GM19463 (cell line): ENCODE measurements around the gene ETV6.
"Not testable (repeated sequence)": the region's sequence is repeated elsewhere in the genome, so short reads cannot be mapped to it uniquely, and the experiment has no call there.

ENCODE experiments used
- ATAC-seq: cut with Tn5 transposase; IDR thresholded peaks from one replicate; pipeline ENCODE4 v1.9.1; 2021; ENCODE audit warnings: mild to moderate bottlenecking, moderate library complexity; ENCODE audit not compliant: unreplicated experiment

The ETV6 gene

DNA sequence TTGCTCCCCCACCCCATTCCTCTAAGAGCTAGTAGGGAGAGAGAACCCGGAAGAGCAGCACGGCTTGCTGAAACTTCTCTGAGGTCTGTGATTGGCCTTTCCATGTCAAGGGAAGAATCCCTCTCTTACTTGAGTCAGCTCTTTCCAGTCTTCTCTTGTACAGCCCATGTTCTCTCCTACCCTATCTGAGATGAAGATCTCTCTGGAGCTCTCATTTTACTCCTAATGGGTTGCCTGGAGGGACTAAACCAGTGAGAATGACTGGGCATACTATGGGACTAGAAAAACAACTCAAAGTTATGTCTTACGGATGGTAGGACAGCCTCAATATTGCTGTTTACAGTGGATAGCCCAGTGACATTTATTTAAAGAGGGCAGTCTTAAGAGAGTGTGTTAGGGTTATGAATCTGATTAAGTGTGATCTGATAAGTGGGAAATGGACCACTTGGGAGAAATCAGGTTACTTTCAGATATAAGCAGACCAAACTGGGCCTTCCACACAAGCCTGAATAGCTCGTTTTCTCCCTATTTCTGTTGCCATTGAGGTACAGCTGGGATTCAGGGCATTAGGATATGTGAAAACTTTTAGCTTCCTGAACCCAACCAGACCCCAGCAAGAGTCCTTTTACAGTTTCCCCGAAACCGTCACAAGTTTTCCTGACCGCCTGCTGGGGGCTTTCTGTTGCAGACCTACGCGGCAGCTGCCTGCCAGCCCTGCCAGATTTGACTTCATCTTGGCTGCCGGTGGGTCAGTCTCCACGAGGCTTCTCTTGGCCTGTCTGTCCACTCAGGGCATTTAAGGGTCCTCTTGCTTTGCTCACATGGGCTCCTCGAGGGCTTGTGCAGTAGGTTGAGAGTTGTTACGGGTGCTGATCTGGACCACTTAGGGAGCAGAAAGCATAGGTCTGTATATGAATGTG, 16.9 kb downstream of the ETV6 start:
- no peak for ATAC-seq

DNA sequence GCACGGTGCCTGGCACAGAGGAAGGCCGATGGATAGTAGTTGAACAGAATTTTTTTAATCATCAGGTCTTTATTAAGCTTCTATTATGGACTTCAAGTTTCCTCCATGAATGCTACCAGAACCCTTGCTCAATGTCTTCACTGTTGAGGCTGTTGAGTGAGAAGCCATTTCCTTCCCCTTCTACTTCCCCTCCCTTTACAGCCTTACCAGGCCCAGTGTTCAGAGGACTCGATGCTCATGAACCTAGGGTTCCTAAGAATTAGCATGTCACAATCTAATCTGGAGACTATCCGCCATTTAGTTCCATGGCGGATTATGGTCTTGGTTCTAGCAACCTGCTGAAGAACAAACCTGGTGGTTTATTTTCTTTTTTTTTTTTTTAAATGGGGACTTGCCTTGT, 17.7 kb downstream of the ETV6 start:
- ATAC-seq, result no peak

DNA sequence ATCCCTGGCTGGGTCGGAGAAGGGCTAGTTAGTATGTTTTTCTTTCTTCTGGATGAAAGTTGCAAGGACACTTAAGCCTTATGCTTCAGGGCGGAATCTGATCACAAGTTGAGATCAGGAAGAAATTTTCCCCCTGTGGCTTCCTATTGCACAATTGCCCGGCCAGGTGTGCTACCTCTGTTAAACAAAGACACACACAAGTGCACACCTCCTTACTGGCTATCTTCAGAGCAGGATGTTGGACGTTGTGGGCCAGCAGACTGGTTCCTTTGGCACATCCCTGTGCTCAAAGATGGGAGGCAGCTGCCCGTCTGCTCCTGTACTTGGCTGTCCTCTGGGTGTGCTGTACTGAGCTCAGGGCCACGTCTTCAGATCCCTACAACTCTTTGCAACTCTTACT, 19.1 kb downstream of the ETV6 start:
- no peak for ATAC-seq

DNA sequence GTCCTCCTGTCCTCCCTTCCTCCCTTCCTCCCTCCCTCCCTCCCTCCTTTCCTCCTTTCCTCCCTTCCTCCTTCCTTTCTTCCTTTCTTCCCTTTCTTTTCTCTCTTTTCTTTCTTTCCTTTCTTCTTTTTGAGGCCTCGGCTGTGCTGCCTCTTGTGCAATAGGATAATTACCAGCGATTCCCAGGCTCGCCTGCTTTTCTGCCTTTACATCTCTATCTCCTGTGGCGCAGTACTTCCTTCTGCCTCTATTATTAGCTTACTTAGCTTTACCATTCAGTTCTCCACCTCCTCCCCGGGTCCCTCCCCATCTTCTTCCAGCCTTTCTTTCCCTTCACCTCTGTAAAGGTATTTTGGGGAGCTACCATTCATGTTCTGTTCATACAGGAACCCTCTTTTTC, 19.9 kb downstream of the ETV6 start:
- ATAC-seq, result no peak

DNA sequence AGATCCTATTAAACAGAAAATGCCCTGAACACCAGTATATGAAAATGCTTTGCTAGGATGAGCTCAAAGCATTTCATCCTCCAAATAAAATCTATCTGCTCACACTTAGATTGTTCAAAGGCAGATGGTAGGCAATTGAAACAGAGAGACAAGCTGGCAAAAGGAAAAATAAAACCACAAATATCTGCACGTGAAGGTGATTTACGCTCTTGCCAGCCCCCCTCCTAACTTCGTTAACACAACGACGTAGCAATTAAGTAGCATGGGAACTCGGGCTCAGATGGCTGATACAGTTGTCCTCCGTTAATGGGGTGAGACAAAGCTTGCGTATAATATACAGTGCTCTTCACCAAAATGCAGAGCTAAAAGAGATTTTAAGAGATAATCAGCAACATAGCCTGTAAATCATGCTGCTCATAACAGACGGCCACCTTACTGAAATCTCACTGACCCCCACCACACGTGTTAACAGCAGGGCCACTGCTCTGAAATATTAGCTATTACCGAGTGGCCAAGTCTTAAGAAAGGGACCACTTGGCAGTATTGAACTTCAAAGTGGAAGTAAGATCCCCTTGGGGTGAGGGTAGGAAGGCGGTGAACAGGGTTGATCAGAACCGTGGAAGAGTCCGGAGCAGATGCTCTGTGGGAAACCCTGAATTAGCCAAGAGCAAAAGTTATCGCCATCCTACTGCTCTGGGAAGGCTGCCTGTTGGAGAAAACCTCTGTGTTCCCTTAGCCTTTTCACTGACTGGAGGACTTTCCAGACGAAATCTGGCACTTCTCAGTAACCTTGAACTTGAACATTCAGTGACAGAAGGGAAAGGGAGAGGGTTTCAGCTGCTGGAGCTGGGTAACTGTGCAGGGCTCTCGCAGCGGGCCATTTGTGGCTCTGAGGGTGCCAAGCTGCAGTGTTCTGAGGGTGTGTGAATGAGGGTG, 23.1 kb downstream of the ETV6 start:
- no peak for ATAC-seq

DNA sequence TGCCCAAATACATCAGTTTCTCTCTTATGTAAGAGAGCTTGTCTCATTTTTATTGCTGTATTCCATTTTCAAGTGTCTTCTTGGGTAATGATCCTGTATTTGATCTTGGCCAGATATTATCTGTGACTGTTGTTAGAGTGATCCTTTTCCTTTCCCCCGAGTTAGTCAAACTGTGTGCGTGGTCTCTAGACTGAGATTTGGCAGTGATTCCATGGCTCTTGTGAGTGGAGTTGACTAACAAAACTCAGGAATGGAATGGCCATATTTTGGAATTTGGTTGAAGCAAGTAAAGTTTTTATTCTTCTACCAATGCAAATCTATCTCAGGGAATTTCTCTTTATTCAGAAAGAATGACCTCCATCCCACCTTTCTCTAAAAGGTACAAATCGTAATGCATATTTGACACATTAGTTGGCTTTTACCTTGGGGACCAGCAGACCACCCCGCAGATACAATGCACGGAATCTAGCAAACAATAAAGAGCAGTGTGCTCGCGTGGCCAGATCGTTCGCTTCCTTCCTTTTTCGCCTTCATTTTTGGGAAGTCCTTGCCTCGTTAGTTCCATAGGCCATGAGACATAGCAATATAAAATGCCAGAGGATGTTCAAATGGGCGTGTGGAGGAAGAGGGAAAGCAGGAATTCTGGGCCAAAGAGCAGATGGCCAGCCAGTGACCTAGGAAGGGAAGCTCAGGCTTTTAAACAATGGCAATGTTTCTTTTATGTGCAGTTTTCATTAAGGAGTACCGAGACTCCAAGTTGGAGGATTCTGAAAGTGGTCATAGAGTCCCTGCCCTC, 24.4 kb downstream of the ETV6 start:
- no peak for ATAC-seq

DNA sequence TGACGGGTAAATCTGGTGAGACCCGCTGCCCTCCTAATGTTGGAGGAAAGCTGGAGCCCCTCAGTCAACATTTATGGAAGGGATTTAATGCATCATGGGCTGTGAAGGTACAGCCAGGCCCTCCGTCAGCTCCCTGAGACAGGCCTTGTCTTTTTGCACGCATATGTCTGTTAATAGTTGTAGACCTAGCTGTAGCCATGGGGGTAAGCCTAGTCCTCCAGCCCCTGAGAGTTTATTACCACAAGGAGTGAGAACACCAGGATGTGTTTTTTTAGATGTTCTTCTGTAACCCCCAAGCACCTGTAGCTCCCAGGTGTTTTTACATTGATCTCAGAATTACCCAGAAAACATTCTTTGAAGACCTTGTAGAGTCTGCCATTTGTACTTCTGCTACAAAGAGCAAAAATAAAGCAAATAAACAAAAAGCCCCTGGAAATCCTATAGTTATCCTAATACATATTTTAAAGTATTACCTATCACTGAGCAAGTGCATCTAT, 25.5 kb downstream of the ETV6 start:
- ATAC-seq, result no peak

GRCh38 chr12:11676052-11676451, 26.6 kb downstream of the ETV6 start:
- no peak for ATAC-seq

- ATAC-seq, result no peak
These were observed 27.6 kb downstream of the ETV6 start for GRCh38 chr12:11677093-11677492.

DNA sequence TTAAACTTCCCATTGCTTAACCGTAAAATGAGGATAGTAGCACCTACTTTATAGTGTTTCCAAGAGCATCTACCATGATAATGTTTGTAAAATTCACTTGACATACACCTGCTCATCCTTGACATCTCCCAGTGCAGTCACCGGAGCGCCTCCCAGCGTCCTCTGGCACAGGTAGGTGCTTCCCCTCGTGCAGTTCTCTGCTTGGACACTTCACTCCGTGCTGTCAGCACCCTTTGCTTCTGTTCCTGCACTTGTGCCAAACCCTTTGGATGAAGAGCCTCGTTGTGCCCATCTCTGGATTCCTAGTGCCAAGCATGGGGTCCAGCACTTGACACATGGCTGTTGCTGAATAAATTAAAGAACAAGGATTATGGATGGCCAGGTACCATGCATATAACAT, 28.3 kb downstream of the ETV6 start:
- no peak for ATAC-seq

GRCh38 chr12:11678781-11679180, 29.3 kb downstream of the ETV6 start:
- no peak for ATAC-seq

- ATAC-seq, result no peak
These were observed 31.7 kb downstream of the ETV6 start for GRCh38 chr12:11681207-11681606.

DNA sequence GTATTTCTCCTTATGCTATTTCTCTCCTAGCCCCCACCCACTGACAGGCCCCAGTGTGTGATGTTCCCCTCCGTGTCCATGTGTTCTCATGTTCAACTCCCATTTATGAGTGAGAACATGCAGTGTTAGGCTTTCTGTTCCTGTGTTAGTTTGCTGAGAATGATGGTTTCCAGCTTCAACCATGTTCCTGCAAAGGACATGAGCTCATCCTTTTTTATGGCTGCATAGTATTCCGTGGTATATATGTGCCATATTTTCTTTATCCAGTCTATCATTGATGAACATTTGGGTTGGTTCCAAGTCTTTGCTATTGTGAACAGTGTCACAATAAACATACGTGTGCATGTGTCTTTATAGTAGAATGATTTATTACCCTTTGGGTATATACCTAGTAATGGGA, 32.2 kb downstream of the ETV6 start:
- ATAC-seq, result not testable (repeated sequence)

DNA sequence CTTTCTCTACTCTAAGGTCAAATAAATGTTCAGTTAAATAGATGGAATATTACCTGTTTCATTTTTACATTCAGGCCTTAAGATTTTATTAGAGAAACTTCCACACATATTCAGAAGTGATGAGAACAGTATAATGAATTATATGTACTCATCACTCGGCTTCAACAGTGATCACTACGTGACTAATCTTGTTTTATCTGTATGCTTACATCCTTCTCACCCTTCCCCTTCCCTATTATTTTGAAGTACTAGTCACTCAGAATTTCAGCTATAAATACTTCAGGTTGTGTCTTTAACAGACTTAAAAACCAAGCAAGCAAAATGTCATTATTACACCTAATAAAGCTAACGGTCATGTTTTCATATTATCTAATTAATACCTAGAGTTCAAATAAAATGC, 34.9 kb downstream of the ETV6 start:
- ATAC-seq, result no peak

DNA sequence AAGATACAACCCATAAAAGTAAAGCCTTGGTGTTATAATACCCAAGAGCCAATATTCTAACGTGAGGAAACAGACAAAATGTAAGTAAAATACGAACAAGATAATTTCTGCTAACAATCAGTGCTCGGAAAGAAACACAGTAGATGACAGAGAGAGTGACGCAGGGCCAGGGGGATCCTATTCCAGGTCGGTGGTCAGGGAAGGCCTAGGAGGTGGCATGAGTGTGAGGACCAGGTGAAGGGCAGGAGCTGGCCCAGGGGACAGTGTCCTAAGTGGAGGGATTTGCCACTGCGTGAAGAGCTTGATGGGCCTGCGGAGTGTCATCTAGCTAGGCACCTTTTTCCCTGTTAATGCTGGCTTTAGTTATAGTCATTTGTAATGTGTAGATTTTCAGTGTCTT, 35.3 kb downstream of the ETV6 start:
- no peak for ATAC-seq

GRCh38 chr12:11685316-11685715, 35.8 kb downstream of the ETV6 start:
- ATAC-seq, result no peak

GRCh38 chr12:11685716-11686115, 36.2 kb downstream of the ETV6 start:
- ATAC-seq, result no peak

DNA sequence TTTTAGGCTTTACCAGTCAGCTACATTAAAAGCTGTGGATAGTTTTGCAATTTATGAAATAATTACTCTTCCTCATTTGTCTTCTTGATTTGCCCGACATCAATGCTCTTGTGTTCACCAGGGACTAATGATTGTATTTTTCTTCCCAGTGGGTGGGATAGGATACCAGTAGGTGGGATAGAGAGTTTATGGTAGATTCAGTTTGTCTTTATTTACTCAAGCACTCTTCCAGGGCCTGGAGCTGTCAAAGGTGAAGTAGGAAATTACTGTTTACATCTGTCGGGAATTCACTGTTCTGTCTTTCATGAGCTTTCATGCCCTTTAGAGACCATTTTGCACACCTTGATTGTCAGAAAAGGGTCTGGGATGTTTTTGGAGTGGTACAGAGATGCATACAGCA, 36.6 kb downstream of the ETV6 start:
- ATAC-seq, result no peak

DNA sequence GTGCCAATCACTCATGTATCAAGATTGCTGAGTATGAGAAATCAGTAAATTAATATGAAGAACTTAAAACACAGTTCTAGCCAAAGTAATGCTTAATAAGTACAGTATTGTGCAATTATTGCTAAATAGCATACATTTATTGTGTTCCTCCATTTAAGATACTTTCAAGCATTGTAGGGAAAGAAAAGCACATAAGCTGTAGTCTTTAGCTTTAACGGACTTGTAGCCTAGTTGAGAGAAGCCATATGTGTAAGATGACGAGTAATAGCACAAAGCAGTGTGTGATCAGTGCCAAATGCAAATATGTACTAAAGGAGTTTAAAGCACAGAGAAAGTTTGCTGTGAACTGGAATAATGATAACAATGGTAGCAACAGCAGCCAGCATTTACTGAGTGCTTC, 38.1 kb downstream of the ETV6 start:
- no peak for ATAC-seq

DNA sequence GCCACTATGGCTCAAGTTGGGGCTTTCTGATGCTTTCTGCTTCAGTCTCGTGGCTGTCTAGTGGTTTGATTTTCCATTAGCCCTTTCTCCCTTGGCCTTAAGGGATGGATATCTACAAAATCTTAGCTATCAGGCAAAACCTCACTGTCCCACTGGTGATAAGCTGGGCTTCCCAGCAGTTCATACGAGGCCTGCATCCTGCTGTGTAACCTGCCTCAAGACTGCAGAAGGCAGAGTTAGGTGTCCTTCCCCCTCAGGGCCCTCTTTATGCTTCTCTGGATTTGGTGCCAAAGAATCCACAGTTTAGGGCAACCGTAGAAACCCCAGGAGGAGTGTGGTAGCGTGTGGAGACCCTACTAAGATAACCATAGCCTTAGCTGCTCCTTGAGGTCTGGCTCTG, 38.9 kb downstream of the ETV6 start:
- no peak for ATAC-seq

GRCh38 chr12:11688831-11689230, 39.4 kb downstream of the ETV6 start:
- no peak for ATAC-seq
